ENCODE data around the gene TOP3A.

DNA sequence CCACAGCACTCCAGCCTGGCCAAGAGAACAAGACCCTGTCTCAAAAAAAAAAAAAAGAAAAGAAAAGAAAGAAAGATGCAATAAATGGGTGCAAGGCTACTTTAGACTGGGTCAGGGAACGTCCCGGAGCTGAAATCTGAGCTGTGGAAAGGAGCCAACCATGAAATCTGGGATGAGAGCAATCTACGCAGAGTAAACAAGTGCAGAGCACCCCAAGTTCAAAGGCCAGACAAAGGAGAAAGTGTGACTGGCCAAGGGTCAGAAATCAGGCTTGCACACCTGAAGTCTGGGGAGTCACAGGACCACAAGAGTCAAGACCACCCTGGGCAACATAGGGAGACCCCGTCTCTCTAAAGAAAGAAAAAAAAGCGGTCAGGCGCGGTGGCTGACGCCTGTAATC, 45.7 kb upstream of the TOP3A start:
- TF ChIP-seq EGR1 (IDR thresholded peaks at IDR 0.05) (no peak), TAF1 (IDR thresholded peaks at IDR 0.05; ENCODE audit: low read depth) (no peak), EP300 (IDR thresholded peaks at IDR 0.05; ENCODE audit: borderline replicate concordance) (no peak), FOXM1 (IDR thresholded peaks at IDR 0.05; ENCODE audit: borderline replicate concordance, low read depth) (no peak), REST (IDR thresholded peaks at IDR 0.05; ENCODE audit: low read depth) (no peak), RAD21 (IDR thresholded peaks at IDR 0.05; ENCODE audit: low read depth) (no peak), YY1 (IDR thresholded peaks at IDR 0.05; ENCODE audit: low read depth) (no peak), TEAD4 (IDR thresholded peaks at IDR 0.05) (no peak), TCF12 (IDR thresholded peaks at IDR 0.05; ENCODE audit: low read depth) (no peak), USF1 (IDR thresholded peaks at IDR 0.05) (no peak), CEBPB (IDR thresholded peaks at IDR 0.05) (no peak)

Measured in Ishikawa (cell line).